Measurements from ENCODE around the gene KIFAP3.

The KIFAP3 gene

DNA sequence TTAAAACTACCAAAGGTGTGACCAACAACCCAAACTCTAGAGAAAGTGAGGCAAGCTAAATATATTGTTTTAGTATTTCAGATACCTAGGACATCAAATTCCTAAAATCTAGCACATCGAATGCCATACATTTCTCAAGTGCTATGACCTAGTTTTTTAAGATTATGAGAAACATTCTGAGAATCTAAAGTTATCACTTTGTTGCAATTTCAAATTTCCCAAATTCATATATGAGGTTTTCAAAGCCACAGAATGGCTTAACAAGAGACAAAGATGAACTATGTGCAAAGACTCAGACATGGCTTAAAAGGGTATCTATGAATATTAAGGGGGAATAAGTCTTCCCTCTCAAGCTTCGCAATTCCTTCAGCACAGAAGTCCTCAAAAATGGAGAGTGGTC, 187.6 kb downstream of the KIFAP3 start:
- no peak overlapping the region for H3K4me3 ChIP-seq (ENCODE audit: low read length)
- no peak for DNase-seq (ENCODE audit: low read depth)
- TF ChIP-seq, protein P1, sequence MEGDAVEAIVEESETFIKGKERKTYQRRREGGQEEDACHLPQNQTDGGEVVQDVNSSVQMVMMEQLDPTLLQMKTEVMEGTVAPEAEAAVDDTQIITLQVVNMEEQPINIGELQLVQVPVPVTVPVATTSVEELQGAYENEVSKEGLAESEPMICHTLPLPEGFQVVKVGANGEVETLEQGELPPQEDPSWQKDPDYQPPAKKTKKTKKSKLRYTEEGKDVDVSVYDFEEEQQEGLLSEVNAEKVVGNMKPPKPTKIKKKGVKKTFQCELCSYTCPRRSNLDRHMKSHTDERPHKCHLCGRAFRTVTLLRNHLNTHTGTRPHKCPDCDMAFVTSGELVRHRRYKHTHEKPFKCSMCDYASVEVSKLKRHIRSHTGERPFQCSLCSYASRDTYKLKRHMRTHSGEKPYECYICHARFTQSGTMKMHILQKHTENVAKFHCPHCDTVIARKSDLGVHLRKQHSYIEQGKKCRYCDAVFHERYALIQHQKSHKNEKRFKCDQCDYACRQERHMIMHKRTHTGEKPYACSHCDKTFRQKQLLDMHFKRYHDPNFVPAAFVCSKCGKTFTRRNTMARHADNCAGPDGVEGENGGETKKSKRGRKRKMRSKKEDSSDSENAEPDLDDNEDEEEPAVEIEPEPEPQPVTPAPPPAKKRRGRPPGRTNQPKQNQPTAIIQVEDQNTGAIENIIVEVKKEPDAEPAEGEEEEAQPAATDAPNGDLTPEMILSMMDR (conservative IDR thresholded peaks at IDR 0.05; ENCODE audit: low read length): no peak

DNA sequence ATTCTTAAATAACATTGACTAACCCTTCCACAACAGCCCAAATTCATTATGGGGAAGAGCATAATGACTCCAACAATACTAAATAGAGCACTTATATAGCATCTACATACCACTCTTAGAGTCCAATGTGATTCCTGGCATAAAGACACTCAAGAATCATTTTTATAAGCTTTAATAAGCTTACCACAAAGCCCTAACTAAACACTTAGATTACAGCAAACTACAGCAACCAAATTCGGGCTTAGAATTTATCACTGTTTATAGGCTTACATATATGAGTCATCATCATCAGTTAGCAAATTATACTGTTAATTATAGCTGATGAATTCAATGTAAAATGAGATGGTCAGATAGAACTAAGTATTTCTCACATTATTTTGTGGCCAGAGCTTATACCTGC, 188.1 kb downstream of the KIFAP3 start:
- no peak for DNase-seq (ENCODE audit: low read depth)
- H3K4me3 ChIP-seq (ENCODE audit: low read length): no peak overlapping the region
- TF ChIP-seq, protein P1 (conservative IDR thresholded peaks at IDR 0.05; ENCODE audit: low read length): no peak

DNA sequence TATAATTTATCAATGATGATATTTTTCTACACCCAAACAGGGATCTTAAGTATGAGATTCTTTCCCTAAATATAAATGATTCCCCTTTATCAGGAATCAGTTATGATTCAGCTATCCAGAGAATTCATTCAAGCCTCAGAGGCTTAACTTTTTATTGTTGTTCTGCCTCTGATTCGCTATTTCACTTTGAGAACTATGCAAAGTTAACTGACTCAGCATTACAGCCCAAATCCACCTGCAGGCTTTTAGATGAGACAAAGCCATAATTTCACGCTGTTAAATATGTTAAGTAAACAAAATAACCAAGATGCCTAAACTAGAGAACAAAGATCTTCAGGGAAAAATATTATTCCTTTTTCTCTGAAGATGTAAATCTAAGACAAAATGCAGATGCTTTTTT, 189.3 kb downstream of the KIFAP3 start:
- no peak for DNase-seq (ENCODE audit: low read depth)

DNA sequence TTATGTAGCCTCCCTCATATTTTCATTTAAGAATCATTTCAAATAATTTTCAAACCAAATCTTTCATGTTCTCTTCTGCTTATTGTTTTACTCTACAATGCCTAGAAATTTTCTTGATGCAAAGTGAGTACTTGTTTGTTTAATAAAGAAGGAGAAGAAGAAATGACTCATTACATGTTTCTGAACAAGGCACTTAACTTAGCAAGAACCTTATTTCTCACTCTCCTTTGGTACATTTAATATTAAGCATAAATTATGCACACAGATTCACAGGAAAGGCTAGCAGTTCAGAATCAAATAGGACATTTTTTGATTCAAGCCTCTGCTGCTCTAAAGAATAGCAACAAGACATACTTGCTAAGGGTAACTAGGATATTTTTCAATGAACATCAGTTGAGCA, 189.9 kb downstream of the KIFAP3 start:
- no peak for DNase-seq (ENCODE audit: low read depth)
- TF ChIP-seq, protein P1 (conservative IDR thresholded peaks at IDR 0.05; ENCODE audit: low read length): no peak
- no peak overlapping the region for H3K4me3 ChIP-seq (ENCODE audit: low read length)

More for the DNA sequence above, 189.3 kb downstream of the KIFAP3 start:
- TF ChIP-seq, protein P1 (conservative IDR thresholded peaks at IDR 0.05; ENCODE audit: low read length): no peak
- no peak overlapping the region for H3K4me3 ChIP-seq (ENCODE audit: low read length)

DNA sequence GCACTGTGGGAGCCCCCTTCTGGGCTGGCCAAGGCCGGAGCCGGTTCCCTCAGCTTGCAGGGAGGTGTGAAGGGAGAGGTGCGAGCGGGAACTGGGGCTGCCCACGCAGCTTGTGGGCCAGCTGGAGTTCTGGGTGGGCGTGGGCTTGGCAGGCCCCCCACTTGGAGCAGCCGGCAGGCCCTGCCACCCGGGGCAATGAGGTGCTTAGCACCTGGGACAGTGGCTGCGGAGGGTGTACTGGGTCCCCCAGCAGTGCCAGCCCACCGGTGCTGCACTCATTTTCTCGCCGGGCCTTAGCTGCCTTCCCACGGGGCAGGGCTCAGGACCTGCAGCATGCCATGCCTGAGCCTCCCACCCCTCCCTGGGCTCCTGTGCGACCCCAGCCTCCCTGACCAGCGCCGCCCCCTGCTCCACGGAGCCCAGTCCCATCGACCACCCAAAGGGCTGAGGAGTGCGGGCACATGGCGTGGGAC, 192.4 kb downstream of the KIFAP3 start:
- DNase-seq (ENCODE audit: low read depth): no peak
- H3K4me3 ChIP-seq (ENCODE audit: low read length): no peak overlapping the region
- TF ChIP-seq, protein P1 (conservative IDR thresholded peaks at IDR 0.05; ENCODE audit: low read length): no peak

DNA sequence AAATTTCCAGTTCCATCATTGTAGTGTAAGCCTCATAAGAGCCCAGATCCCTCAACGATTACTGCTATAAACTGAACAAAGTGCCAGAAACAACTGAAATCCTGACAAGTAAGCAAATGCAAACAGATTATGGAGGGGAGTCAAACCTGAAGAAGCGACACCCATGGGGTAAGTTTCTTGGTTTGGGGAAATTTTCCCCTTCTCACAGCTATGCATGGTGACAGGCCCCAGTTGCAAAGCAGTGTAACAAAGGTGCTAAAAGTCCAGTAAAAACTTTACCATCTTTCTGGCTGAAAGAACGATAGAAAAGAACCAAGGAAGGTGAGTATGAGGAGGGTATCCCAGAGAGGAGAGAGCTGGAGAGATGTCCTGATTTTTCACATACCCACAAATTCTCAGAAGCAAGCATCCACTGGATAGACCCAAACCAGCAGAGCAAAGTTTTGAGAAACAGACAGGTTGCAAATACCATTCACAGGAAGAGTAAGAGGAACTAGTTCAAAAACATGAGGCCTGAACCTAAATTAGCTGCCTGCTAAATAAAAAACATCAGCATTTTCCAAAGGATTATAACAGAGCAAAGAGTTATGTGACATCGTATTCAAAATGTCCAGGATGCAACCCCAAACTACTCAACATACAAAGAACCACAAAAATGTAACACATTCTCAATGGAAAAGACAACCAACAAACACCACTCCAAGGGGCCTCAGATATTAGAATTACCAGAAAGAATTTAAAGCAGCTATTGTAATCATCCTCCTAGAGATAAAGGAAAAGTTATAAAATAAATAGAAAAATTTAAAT, 195.3 kb downstream of the KIFAP3 start:
- no peak overlapping the region for H3K4me3 ChIP-seq (ENCODE audit: low read length)
- TF ChIP-seq, protein P1 (conservative IDR thresholded peaks at IDR 0.05; ENCODE audit: low read length): no peak
- no peak for DNase-seq (ENCODE audit: low read depth)

DNA sequence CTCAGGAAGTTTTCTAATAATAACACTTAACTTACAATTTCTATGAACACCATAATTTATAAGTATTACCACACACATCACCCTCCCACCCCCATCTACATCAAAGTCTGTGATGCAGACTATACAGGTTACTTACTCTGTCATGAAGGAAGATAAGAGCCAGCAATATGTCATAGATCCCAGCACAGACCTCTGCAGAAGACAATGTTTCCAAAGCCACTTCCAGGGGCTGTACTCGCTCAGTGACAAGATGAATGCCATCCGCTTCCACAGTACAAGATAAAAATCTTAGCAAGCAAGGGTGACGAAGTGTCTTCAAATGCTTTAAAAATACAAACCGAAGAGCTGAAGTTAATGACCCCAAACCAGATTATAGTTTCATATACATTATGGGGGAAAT, 196.0 kb downstream of the KIFAP3 start:
- TF ChIP-seq, protein P1 (conservative IDR thresholded peaks at IDR 0.05; ENCODE audit: low read length): no peak
- H3K4me3 ChIP-seq (ENCODE audit: low read length): no peak overlapping the region
- no peak for DNase-seq (ENCODE audit: low read depth)
